Liver (tissue), 3 donors: ENCODE results near the gene RBKS.

Source experiments
- CTCF ChIP-seq: fragments of 150-350 bp; IDR thresholded peaks from 2 replicates; pipeline ENCODE4 v1.5.1; 2017; ENCODE audit warnings: improper control_type of control experiment, low read depth, low read length; ENCODE audit not compliant: missing input control
- EGR1 ChIP-seq, 2 donors: IDR thresholded peaks; 2 replicates each; pipeline ENCODE4 v1.6.1; 2016 to 2018; ENCODE audit warnings: antibody characterized with exemption in 2 of 2, low read depth in 2 of 2
- FOXA1 ChIP-seq: IDR thresholded peaks from 2 replicates; pipeline ENCODE4 v1.6.1; 2016; ENCODE audit warnings: antibody characterized with exemption
- GABPA ChIP-seq, 2 donors: IDR thresholded peaks in 1 of 2; conservative IDR thresholded peaks in 1 of 2; 2 replicates each; pipeline ENCODE4 v1.6.1; 2016; ENCODE audit warnings: antibody characterized with exemption in 2 of 2, mild to moderate bottlenecking in 1 of 2, moderate library complexity in 1 of 2
- JUND ChIP-seq, 2 donors: IDR thresholded peaks; 2 replicates each; pipeline ENCODE4 v1.6.1; 2016; ENCODE audit warnings: antibody characterized with exemption in 2 of 2
- RAD21 ChIP-seq, 2 donors: IDR thresholded peaks; 2 replicates each; pipeline ENCODE4 v1.6.1; 2016; ENCODE audit warnings: antibody characterized with exemption in 2 of 2, mild to moderate bottlenecking in 2 of 2
- RXRA ChIP-seq, 2 donors: IDR thresholded peaks; 2 replicates each; pipeline ENCODE4 v1.6.1; 2017 to 2018; ENCODE audit warnings: antibody characterized with exemption in 2 of 2, mild to moderate bottlenecking in 1 of 2
- SP1 ChIP-seq: IDR thresholded peaks from 2 replicates; pipeline ENCODE4 v1.6.1; 2018; ENCODE audit warnings: antibody characterized with exemption, mild to moderate bottlenecking
- TAF1 ChIP-seq: conservative IDR thresholded peaks from 2 replicates; pipeline ENCODE4 v1.6.1; 2016; ENCODE audit warnings: antibody characterized with exemption, mild to moderate bottlenecking
- YY1 ChIP-seq: IDR thresholded peaks from 2 replicates; pipeline ENCODE4 v1.6.1; 2016; ENCODE audit warnings: antibody characterized with exemption, mild to moderate bottlenecking
- ZBTB33 ChIP-seq: IDR thresholded peaks from 2 replicates; pipeline ENCODE4 v1.6.1; 2016; ENCODE audit warnings: antibody characterized with exemption
- TF ChIP-seq, protein P1 (sequence below): IDR thresholded peaks from 2 replicates; pipeline ENCODE4 v1.6.1; 2016; ENCODE audit warnings: antibody characterized with exemption, mild to moderate bottlenecking
- TF ChIP-seq, protein P2 (sequence below): IDR thresholded peaks from 2 replicates; pipeline ENCODE4 v1.6.1; 2016; ENCODE audit warnings: antibody characterized with exemption
- donor health status: healthy.
- donor health status: healthy.

DNA sequence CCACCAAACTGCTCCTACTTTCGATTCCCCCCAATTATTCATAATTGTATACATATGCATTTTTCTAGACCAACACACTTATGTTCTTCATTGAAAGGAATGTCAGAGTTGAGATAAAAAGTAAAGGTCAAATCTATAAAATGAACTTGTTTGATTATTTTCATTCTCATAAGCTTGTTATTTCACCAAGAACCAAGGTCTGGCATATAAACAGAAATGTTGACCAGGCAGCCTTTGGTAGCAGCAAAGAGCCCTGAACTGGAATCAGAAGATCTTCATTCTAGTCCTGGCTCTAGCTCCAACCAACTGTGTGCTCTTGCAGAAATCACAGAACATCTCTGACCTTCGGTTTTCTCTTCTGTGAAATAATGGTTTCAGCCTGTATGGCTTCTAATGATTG is 42.9 kb downstream of the RBKS start:
- TF ChIP-seq CTCF, result no peak
- TF ChIP-seq YY1, result no peak
- TF ChIP-seq TAF1, result no peak
- no peak for TF ChIP-seq JUND (IDR thresholded peaks at IDR 0.05)
- no peak for TF ChIP-seq FOXA1
- no peak for TF ChIP-seq GABPA (IDR thresholded peaks at IDR 0.05 in 1 of 2, conservative IDR thresholded peaks at IDR 0.05 in 1 of 2)
- TF ChIP-seq, protein P1, sequence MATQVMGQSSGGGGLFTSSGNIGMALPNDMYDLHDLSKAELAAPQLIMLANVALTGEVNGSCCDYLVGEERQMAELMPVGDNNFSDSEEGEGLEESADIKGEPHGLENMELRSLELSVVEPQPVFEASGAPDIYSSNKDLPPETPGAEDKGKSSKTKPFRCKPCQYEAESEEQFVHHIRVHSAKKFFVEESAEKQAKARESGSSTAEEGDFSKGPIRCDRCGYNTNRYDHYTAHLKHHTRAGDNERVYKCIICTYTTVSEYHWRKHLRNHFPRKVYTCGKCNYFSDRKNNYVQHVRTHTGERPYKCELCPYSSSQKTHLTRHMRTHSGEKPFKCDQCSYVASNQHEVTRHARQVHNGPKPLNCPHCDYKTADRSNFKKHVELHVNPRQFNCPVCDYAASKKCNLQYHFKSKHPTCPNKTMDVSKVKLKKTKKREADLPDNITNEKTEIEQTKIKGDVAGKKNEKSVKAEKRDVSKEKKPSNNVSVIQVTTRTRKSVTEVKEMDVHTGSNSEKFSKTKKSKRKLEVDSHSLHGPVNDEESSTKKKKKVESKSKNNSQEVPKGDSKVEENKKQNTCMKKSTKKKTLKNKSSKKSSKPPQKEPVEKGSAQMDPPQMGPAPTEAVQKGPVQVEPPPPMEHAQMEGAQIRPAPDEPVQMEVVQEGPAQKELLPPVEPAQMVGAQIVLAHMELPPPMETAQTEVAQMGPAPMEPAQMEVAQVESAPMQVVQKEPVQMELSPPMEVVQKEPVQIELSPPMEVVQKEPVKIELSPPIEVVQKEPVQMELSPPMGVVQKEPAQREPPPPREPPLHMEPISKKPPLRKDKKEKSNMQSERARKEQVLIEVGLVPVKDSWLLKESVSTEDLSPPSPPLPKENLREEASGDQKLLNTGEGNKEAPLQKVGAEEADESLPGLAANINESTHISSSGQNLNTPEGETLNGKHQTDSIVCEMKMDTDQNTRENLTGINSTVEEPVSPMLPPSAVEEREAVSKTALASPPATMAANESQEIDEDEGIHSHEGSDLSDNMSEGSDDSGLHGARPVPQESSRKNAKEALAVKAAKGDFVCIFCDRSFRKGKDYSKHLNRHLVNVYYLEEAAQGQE, result no peak
- TF ChIP-seq SP1, result no peak
- TF ChIP-seq, protein P2, sequence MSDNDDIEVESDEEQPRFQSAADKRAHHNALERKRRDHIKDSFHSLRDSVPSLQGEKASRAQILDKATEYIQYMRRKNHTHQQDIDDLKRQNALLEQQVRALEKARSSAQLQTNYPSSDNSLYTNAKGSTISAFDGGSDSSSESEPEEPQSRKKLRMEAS, result no peak
- TF ChIP-seq EGR1 (IDR thresholded peaks at IDR 0.05; ENCODE audit: low read depth in 2 of 2), result no peak
- no peak for TF ChIP-seq RAD21 (IDR thresholded peaks at IDR 0.05)
- no peak for TF ChIP-seq RXRA (IDR thresholded peaks at IDR 0.05)
- no peak for TF ChIP-seq ZBTB33
